HCT116 (cell line): ENCODE results near the gene AAMP. TPM values are rescaled to one million over a fixed set of nuclear protein-coding genes. Genes with fewer than 3 reads are reported as not detected.

Source experiments
- ATAC-seq: fragments of 200-7000 bp; cut with Tn5 transposase; 2 replicates; pipeline ENCODE4 v1.9.1; 2020; ENCODE audit warnings: mild to moderate bottlenecking, moderate library complexity
- BruUV-seq: library from RNA; stranded (reverse); fragments of 400-500 nt; replicated peaks from 2 replicates; lab custom pipeline; 2021; lab: Mats Ljungman, UMichigan
- CTCF ChIA-PET: fragments of 300-600 bp; sonication (Branson Sonifier 250); formaldehyde crosslinking; loops from one replicate; lab custom pipeline; 2021; ENCODE audit warnings: antibody characterized with exemption; lab: Charles Lee
- POLR2A ChIA-PET: fragments of 300-600, 350-600 bp; sonication (Branson Sonifier 250); formaldehyde crosslinking; loops from one replicate; lab custom pipeline; 2021; ENCODE audit warnings: antibody characterized with exemption; lab: Charles Lee
- RAD21 ChIA-PET, 2 experiments: fragments of 300-600 bp; sonication (Branson Sonifier 250); formaldehyde crosslinking; loops; one replicate each; lab custom pipeline; 2023; ENCODE audit warnings: low total read pairs in 2 of 2; ENCODE audit not compliant: uncharacterized antibody in 2 of 2, unreplicated experiment in 2 of 2, low non-redundant PET in 1 of 2; lab: Charles Lee
- DNase-seq: peaks from one replicate; pipeline ENCODE4 v3.0.0-alpha.2; 2010; ENCODE audit warnings: low read depth, low spot score
- H2AFZ ChIP-seq: fragments of 200-600 bp; shearing (Covaris generic), sonication (generic); 2 replicates; pipeline ENCODE4 v1.6.1; 2017; ENCODE audit warnings: low read depth, mixed run types, mixed read lengths, antibody characterized with exemption, low read length; ENCODE audit not compliant: poor library complexity, severe bottlenecking
- H3K27ac ChIP-seq: 2 replicates; pipeline ENCODE4 v1.5.1; 2012; ENCODE audit warnings: low read depth, low read length
- H3K27me3 ChIP-seq: fragments of 200-600 bp; sonication (generic); 2 replicates; pipeline ENCODE4 v1.6.1; 2016; ENCODE audit warnings: mixed run types, low read length, mixed read lengths; ENCODE audit not compliant: insufficient read depth
- H3K36me3 ChIP-seq, 2 experiments: fragments of 200-500 bp in 1 of 2; fragments of 200-600 bp in 1 of 2; sonication (Bioruptor generic) in 1 of 2; sonication (generic) in 1 of 2; 2 replicates each; pipeline versions ENCODE4 v1.5.1 to v1.6.1; 2014 to 2016; ENCODE audit warnings: low read length in 2 of 2, inconsistent platforms in 1 of 2, mixed read lengths in 1 of 2, mixed run types in 1 of 2; ENCODE audit not compliant: insufficient read depth in 2 of 2, control insufficient read depth in 1 of 2
- H3K4me1 ChIP-seq, 2 experiments: fragments of 200-600 bp in 1 of 2; sonication (generic) in 1 of 2; 2 replicates each; pipeline versions ENCODE4 v1.5.1 to v1.6.1; 2012 to 2017; ENCODE audit warnings: low read length in 2 of 2, inconsistent platforms in 1 of 2, mild to moderate bottlenecking in 1 of 2, mixed read lengths in 1 of 2, mixed run types in 1 of 2, moderate library complexity in 1 of 2; ENCODE audit not compliant: insufficient read depth in 2 of 2, control insufficient read depth in 1 of 2
- H3K4me2 ChIP-seq: fragments of 200-600 bp; sonication (generic); 2 replicates; pipeline ENCODE4 v1.6.1; 2017; ENCODE audit warnings: mixed run types, low read length, mixed read lengths
- H3K4me3 ChIP-seq, 2 experiments: fragments of 200-600 bp in 1 of 2; sonication (generic) in 1 of 2; replicated peaks in 1 of 2; 2 replicates each; pipeline ENCODE4 v1.5.1; 2011 to 2016; ENCODE audit warnings: low read length in 2 of 2, control low read depth in 1 of 2, low read depth in 1 of 2, mild to moderate bottlenecking in 1 of 2, mixed read lengths in 1 of 2, mixed run types in 1 of 2
- H3K79me2 ChIP-seq: fragments of 200-600 bp; sonication (generic); 2 replicates; pipeline ENCODE4 v1.6.1; 2017; ENCODE audit warnings: mild to moderate bottlenecking, mixed run types, low read length, moderate library complexity, mixed read lengths; ENCODE audit not compliant: insufficient read depth
- H3K9ac ChIP-seq: fragments of 200-600 bp; sonication (generic); 2 replicates; pipeline ENCODE4 v1.6.1; 2016; ENCODE audit warnings: low read length, mixed read lengths
- H3K9me2 ChIP-seq: fragments of 200-600 bp; sonication (generic), shearing (Covaris generic); 2 replicates; pipeline ENCODE4 v1.6.1; 2017; ENCODE audit warnings: mixed run types, mild to moderate bottlenecking, moderate library complexity; ENCODE audit not compliant: insufficient read depth
- H3K9me3 ChIP-seq, 2 experiments: fragments of 200-500 bp in 1 of 2; fragments of 200-600 bp in 1 of 2; sonication (Bioruptor generic) in 1 of 2; sonication (generic) in 1 of 2; 2 replicates each; pipeline ENCODE4 v1.6.1; 2014 to 2017; ENCODE audit warnings: low read length in 2 of 2, mixed read lengths in 2 of 2, inconsistent platforms in 1 of 2, low read depth in 1 of 2, mild to moderate bottlenecking in 1 of 2, mixed run types in 1 of 2, moderate library complexity in 1 of 2; ENCODE audit not compliant: control insufficient read depth in 1 of 2, insufficient read depth in 1 of 2
- H4K20me1 ChIP-seq: fragments of 200-600 bp; sonication (generic), shearing (Covaris generic); 2 replicates; pipeline ENCODE4 v1.6.1; 2017; ENCODE audit warnings: mixed run types, mild to moderate bottlenecking, moderate library complexity; ENCODE audit not compliant: insufficient read depth
- EGR1 ChIP-seq: IDR thresholded peaks from 2 replicates; pipeline ENCODE4 v1.6.1; 2012; ENCODE audit warnings: low read depth
- ELF1 ChIP-seq: IDR thresholded peaks from 2 replicates; pipeline ENCODE4 v1.6.1; 2012; ENCODE audit warnings: low read depth, borderline replicate concordance
- EZH2phosphoT487 ChIP-seq: fragments of 200-600 bp; IDR thresholded peaks from 2 replicates; pipeline ENCODE4 v1.6.1; 2018; ENCODE audit warnings: antibody characterized with exemption, borderline replicate concordance
- JUND ChIP-seq: IDR thresholded peaks from 2 replicates; pipeline ENCODE4 v1.6.1; 2012
- POLR2A ChIP-seq: IDR thresholded peaks from 2 replicates; pipeline ENCODE4 v1.7.0; 2011; ENCODE audit warnings: borderline replicate concordance; ENCODE audit not compliant: insufficient read depth, insufficient read length; ENCODE audit errors: extremely low read depth
- POLR2AphosphoS5 ChIP-seq: IDR thresholded peaks from 2 replicates; pipeline ENCODE4 v1.6.1; 2011; ENCODE audit warnings: mild to moderate bottlenecking, low read depth, low read length, moderate library complexity
- SIN3A ChIP-seq: IDR thresholded peaks from 2 replicates; pipeline ENCODE4 v1.6.1; 2012; ENCODE audit warnings: low read depth
- ZFX ChIP-seq: fragments of 450-650 bp; IDR thresholded peaks from 2 replicates; pipeline ENCODE4 v1.6.1; 2017
- ZNF274 ChIP-seq: fragments of 200-500 bp; sonication (Bioruptor generic); IDR thresholded peaks from 2 replicates; pipeline ENCODE4 v1.6.1; 2014; ENCODE audit warnings: mild to moderate bottlenecking, low read depth, low read length, inconsistent platforms
- intact Hi-C: fragments of 100-400 bp; cut with micrococcal nuclease; formaldehyde crosslinking; loops from 2 replicates; pipeline ENCODE4 v1.10.0; 2022
- total RNA-seq: library from RNA; stranded (reverse); gene quantifications from one replicate; pipeline ENCODE4 v1.2.1, GENCODE V29; 2021; ENCODE audit not compliant: unreplicated experiment
- TF ChIP-seq, protein P1 (sequence below), 3 experiments: fragments of 200-600 bp in 1 of 3; sonication (generic) in 1 of 3; IDR thresholded peaks in 2 of 3; conservative IDR thresholded peaks in 1 of 3; 2 replicates each; pipeline ENCODE4 v1.5.1; 2012 to 2017; ENCODE audit warnings: low read depth in 2 of 3, low read length in 2 of 3, antibody characterized with exemption in 1 of 3, borderline replicate concordance in 1 of 3, control low read depth in 1 of 3, mild to moderate bottlenecking in 1 of 3, mixed read lengths in 1 of 3, mixed run types in 1 of 3, moderate library complexity in 1 of 3; ENCODE audit not compliant: insufficient read depth in 1 of 3
- TF ChIP-seq, protein P2 (sequence below): IDR thresholded peaks from 2 replicates; pipeline ENCODE4 v1.6.1; 2012
- TF ChIP-seq, protein P3 (sequence below): IDR thresholded peaks from 2 replicates; pipeline ENCODE4 v1.6.1; 2012
- TF ChIP-seq, protein P4 (sequence below): IDR thresholded peaks from 2 replicates; pipeline ENCODE4 v1.6.1; 2012; ENCODE audit warnings: low read depth
- TF ChIP-seq, protein P5 (sequence below): IDR thresholded peaks from 2 replicates; pipeline ENCODE4 v1.6.1; 2011; ENCODE audit warnings: mild to moderate bottlenecking, low read length, moderate library complexity; ENCODE audit not compliant: insufficient replicate concordance; ENCODE audit errors: extremely low read depth

AAMP gene
- total RNA-seq, 1 experiment from 2014 or later, result 111 TPM

DNA sequence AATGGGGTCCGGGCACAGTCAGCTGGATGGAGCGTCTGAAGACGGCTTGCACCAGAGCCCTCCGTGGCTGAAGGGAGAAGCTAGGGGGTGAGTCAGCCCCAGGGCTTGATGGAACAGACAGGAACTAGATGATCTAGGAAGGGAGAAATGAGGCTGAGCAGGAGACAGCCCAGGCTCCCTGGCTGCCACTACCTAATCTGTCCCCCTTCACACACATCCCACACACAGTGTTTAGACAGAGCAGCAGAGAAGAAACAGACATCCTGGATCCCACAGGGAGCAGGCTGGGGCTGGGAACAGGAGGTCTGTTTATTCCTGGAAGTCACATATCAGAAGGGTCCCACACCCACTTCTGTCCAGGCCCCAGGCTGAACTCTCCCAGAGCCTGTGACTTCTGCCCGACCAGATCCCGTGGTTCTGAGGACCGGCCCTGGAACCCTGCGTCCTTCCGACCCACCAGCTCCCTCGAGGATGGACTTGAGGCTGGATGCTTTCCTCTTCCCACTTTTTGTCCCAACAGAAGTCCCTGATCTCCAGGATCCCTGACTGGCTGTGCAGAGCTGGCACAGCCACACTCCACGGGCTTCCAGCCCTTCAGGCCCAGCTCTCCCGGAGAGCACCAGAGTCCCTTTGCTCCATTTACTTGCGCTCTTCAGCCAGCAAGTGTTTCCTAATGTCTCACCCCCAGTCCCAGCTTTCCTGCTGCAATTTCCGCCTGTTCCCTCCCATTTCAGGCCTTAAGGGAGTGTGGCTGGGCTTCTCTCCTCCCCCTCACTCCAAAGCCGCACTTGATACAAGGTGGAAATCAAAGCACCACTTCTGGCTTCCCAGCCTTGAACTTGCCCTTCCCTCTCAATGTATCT lies 10.6 kb downstream of the AAMP start:
- Histone ChIP-seq H3K4me3 (no peak overlapping the region), H3K79me2 (no peaks in the 10 kb centered on the region), H4K20me1 (no peaks in the 10 kb centered on the region), H3K9me2 (no peaks in the 10 kb centered on the region), H3K4me2 (no peak overlapping the region), H3K9me3 (no peaks in the 10 kb centered on the region), H3K27ac (no peak overlapping the region), H3K9ac (no peak overlapping the region), H3K4me1 (peaks cover 0 to 5% of the 10 kb centered on the region in 2 experiments; a peak in 1 of 4 replicates), H3K27me3 (no peaks in the 10 kb centered on the region), H2AFZ (no peak overlapping the region), H3K36me3 (peaks cover 11 to 12% of the 10 kb centered on the region in 2 experiments; a peak in 3 of 4 replicates)
- BruUV-seq, result no TSS peak
- no peak for TF ChIP-seq EZH2phosphoT487
- no peak for TF ChIP-seq POLR2AphosphoS5
- no peak for TF ChIP-seq JUND
- no peak for TF ChIP-seq SIN3A
- TF ChIP-seq, protein P1, sequence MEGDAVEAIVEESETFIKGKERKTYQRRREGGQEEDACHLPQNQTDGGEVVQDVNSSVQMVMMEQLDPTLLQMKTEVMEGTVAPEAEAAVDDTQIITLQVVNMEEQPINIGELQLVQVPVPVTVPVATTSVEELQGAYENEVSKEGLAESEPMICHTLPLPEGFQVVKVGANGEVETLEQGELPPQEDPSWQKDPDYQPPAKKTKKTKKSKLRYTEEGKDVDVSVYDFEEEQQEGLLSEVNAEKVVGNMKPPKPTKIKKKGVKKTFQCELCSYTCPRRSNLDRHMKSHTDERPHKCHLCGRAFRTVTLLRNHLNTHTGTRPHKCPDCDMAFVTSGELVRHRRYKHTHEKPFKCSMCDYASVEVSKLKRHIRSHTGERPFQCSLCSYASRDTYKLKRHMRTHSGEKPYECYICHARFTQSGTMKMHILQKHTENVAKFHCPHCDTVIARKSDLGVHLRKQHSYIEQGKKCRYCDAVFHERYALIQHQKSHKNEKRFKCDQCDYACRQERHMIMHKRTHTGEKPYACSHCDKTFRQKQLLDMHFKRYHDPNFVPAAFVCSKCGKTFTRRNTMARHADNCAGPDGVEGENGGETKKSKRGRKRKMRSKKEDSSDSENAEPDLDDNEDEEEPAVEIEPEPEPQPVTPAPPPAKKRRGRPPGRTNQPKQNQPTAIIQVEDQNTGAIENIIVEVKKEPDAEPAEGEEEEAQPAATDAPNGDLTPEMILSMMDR (IDR thresholded peaks at IDR 0.05 in 2 of 3, conservative IDR thresholded peaks at IDR 0.05 in 1 of 3; ENCODE audit: borderline replicate concordance in 1 of 3, insufficient read depth in 1 of 3, low read depth in 2 of 3, low read length in 2 of 3), result no peak
- no peak for TF ChIP-seq ZFX
- TF ChIP-seq EGR1, result no peak
- TF ChIP-seq POLR2A, result no peak
- no peak for TF ChIP-seq ZNF274
- TF ChIP-seq, protein P2, sequence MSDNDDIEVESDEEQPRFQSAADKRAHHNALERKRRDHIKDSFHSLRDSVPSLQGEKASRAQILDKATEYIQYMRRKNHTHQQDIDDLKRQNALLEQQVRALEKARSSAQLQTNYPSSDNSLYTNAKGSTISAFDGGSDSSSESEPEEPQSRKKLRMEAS, result no peak
- TF ChIP-seq, protein P3, sequence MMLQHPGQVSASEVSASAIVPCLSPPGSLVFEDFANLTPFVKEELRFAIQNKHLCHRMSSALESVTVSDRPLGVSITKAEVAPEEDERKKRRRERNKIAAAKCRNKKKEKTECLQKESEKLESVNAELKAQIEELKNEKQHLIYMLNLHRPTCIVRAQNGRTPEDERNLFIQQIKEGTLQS, result no peak
- TF ChIP-seq, protein P4, sequence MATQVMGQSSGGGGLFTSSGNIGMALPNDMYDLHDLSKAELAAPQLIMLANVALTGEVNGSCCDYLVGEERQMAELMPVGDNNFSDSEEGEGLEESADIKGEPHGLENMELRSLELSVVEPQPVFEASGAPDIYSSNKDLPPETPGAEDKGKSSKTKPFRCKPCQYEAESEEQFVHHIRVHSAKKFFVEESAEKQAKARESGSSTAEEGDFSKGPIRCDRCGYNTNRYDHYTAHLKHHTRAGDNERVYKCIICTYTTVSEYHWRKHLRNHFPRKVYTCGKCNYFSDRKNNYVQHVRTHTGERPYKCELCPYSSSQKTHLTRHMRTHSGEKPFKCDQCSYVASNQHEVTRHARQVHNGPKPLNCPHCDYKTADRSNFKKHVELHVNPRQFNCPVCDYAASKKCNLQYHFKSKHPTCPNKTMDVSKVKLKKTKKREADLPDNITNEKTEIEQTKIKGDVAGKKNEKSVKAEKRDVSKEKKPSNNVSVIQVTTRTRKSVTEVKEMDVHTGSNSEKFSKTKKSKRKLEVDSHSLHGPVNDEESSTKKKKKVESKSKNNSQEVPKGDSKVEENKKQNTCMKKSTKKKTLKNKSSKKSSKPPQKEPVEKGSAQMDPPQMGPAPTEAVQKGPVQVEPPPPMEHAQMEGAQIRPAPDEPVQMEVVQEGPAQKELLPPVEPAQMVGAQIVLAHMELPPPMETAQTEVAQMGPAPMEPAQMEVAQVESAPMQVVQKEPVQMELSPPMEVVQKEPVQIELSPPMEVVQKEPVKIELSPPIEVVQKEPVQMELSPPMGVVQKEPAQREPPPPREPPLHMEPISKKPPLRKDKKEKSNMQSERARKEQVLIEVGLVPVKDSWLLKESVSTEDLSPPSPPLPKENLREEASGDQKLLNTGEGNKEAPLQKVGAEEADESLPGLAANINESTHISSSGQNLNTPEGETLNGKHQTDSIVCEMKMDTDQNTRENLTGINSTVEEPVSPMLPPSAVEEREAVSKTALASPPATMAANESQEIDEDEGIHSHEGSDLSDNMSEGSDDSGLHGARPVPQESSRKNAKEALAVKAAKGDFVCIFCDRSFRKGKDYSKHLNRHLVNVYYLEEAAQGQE, result no peak
- TF ChIP-seq ELF1, result no peak
- TF ChIP-seq, protein P5, sequence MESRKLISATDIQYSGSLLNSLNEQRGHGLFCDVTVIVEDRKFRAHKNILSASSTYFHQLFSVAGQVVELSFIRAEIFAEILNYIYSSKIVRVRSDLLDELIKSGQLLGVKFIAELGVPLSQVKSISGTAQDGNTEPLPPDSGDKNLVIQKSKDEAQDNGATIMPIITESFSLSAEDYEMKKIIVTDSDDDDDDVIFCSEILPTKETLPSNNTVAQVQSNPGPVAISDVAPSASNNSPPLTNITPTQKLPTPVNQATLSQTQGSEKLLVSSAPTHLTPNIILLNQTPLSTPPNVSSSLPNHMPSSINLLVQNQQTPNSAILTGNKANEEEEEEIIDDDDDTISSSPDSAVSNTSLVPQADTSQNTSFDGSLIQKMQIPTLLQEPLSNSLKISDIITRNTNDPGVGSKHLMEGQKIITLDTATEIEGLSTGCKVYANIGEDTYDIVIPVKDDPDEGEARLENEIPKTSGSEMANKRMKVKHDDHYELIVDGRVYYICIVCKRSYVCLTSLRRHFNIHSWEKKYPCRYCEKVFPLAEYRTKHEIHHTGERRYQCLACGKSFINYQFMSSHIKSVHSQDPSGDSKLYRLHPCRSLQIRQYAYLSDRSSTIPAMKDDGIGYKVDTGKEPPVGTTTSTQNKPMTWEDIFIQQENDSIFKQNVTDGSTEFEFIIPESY, result no peak
- RAD21 ChIA-PET, result no interaction called here
- POLR2A ChIA-PET, result interaction anchor here (0.9 kb wide), 1 partner anchor 11 kb away, joined by 3 read pairs; the partner anchor contains the start of genes AAMP and PNKD
- ATAC-seq, result no peak
- no peak for DNase-seq
- intact Hi-C loops, result loop anchor here (5.0 kb wide), 1 partner anchor 72 kb away; no protein-coding TSS in a partner anchor
- CTCF ChIA-PET, result interaction anchor here (2.0 to 2.5 kb wide), 2 partner anchors 11 to 91 kb away, joined by 6 to 16 read pairs; partner anchors contain the start of genes AAMP and PNKD
